HG02970 (cell line): ENCODE data around the gene SDK2.

Source experiments
- ATAC-seq: cut with Tn5 transposase; IDR thresholded peaks from one replicate; pipeline ENCODE4 v1.9.1; 2021; ENCODE audit warnings: mild to moderate bottlenecking, moderate library complexity, moderate number of reproducible peaks; ENCODE audit not compliant: unreplicated experiment, low FRiP score

SDK2 gene

DNA sequence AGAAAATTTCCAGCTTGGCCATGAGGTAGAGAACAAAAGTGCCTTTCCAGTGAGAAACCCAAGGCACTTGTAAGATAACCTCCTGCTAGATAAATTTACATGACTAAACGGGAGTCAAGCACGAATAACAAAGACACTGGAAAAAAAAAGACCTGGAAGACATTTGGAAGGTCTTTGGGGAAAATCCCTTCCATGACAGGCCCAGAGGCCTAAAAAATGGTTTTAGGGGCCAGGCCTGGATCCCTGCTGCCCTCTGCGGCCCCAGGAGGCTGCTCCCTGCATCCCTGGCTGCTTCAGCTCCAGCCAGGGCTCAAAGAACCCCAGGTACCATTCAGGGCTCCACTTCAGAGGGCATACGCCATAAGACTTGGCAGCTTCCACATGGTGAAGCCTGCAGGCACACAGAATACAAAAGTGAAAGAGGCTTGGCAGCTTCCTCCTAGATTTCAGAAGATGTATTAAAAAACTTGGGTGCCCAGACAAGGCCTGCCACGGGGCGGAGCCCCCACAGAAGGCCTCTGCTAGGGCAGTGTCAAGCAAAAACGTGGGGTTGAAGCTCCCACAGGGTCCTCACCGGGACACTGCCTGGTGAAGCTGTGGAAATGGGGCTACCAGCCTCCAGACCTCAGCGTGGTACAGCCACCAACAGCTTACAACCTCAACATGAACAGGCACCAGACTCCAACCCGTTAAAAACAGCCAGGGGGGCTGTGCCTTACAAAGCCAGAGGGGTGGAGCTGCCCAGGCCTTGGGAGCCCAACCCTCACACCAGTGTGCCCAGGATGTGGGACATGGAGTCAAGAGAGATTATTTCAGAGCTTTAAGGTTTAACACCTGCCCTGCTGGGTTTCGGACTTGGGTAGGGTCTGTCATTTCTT lies 77.1 kb downstream of the SDK2 start:
- ATAC-seq: no peak

DNA sequence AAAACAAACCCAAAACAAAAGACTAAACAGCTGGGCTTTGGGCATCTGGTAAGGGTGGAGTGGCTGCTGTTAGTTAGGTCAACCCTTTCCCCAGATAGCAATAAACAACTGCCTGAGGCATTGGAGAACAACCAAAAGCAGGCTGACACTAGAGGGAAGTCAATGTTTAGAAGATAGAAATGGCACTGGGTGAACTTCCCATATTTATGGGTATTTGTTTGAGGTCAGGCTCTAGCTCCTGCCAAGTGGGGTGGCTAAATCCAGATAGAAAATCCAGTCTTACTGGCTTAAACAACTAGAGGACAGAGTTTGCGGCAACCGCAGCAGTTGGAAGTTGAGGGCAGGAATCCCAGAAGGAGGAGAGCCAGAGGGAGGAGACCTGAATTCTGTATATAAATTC lies 79.4 kb downstream of the SDK2 start:
- ATAC-seq: no peak

DNA sequence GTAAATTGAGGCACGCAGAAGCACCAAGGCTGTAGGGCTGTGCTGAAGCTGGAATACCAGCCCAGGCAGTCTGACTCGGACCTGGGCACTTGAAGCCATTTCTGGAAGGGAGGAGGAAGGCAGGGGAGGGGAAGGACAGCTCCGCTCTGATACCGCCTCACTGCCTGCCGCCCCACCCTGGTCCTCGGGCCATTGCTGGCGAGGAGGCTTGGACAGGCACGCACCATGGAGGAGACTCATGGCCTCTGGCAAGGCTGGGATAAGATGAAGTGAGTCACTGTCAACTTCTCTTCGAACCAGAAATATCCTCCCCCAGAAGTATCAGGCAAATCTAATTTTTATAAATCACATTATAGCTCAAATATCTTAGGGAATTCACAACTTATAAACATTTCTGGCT lies 81.3 kb downstream of the SDK2 start:
- ATAC-seq: no peak

DNA sequence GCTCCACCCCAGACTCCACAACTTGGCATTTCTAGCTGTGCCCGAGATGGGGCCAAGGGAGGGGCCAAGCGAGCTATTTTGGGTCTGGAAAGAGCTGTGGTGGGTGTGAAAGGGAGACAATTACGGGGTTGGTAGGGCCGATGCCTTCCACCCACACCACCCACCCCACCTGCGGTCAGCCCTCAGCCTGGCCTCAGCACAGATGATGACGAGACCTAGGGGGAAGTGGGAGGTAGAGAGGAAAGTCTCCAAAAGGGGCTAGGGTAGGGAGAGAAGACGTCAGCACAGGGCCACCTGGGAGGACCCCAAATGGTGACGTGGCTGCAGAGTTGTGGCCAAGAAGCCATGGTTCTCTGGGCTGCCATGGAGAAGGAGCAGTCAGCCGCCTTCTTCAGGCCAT lies 83.1 kb downstream of the SDK2 start:
- ATAC-seq: no peak

DNA sequence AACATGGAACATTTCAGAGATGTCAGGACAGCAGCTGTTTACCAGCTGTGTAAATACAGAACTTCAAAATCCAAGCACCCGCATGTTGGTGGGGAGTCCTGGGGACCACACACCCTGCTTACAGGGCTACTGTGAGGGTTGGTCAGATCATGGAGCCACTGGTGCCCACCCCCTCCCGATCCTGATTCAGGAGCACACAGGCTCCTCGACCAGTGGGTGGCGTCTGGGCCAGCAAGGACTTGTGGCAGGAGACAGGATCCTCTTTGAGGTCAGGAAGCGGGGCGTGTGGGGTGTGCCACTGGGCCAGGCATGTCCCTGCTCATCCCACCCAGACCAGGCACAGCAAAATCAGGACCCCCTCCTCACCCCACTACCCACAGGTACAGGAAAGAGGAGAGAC lies 83.6 kb downstream of the SDK2 start:
- no peak for ATAC-seq

DNA sequence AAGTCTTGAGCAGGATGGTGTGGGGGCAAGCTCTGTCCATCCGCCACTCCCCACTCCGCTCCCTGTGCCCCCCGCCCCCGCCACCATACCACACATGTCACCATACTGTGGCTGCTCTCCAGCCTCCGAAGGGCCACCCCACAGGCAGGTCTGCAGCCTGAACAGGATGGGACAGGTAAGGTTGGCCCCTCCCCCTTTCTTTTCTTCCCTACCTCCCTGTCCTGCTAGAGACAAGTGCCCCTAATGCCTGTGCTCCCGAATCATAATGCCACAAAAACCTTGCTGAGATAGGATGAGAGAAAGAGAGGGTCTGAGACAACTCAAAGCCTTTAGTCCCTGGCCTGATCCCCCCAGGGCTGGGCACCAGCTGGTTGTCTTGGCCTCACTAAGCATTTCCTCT lies 84.7 kb downstream of the SDK2 start:
- ATAC-seq: no peak

DNA sequence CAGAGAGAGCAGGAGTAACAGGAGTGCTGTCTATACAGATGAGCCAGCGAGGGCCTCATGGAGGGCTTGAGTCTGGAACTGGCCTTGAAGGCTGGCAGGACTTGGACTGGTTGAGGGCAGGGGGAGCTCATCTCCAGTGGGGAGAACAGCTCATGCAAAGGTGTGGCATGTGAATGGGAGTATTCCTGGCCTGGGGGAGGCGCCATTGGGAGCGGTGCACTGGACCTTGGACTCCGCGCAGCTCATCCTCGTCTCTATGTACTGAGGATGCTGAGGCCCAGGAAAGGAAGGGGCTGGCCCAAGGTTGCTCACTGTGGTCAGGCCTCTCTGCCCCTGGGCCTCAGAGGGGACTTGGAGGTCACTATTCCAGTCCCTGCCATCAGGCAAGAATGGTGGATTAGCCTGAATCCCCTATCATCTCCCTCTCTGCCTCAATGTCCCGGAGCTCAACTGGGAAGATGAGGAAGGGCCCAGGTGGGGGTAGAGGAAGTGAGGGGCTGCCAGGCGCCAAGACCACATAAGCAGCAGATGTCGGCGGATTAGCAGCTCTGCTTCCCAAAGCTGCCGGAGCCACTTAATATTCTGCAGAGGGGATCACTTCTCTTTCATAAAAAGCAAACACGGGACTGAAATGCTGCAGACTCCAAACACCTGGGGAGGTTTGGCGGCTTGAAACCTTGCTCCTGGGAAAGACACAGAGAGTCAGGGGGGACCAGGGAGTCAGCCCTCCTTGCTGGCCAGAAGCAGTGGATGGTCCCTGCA lies 88.9 kb downstream of the SDK2 start:
- ATAC-seq: no peak

DNA sequence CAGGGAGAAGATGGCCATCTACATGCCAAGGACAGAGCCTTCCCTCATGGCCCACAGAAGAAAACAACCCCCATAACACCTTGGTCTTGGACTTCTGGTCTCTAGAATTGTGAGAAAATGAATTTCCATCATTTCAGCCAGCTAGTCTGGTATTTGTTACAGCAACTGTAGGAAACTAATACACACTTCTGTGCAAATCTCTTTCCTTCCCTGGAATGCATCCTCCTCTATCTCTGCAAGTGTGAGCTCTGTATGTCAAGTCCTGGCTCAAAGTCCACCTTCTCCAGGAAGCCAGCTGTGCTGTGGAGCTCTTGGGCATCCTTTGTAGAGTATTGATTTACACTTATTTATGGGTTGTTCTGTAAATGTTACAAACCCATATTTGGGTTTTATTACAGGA lies 89.7 kb downstream of the SDK2 start:
- no peak for ATAC-seq

DNA sequence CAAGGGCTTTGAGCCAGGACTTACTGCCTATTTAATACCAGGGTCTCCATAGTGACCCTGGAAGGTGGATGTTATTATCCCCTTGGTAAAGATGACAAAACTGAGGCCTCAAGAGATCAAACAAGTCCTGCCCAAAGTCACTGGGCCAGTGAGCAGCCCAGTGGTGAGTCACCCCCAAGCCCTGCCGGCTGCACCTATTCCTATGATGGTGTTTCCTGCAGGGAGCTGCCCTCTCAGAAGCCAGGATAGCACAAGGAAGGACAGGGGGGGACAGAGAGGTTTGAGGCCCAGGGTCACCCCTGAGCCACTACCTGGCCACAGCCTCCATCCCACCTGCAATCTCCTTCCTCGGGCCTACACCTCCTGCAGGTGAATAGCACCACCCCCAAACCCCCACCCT lies 90.9 kb downstream of the SDK2 start:
- ATAC-seq: no peak

DNA sequence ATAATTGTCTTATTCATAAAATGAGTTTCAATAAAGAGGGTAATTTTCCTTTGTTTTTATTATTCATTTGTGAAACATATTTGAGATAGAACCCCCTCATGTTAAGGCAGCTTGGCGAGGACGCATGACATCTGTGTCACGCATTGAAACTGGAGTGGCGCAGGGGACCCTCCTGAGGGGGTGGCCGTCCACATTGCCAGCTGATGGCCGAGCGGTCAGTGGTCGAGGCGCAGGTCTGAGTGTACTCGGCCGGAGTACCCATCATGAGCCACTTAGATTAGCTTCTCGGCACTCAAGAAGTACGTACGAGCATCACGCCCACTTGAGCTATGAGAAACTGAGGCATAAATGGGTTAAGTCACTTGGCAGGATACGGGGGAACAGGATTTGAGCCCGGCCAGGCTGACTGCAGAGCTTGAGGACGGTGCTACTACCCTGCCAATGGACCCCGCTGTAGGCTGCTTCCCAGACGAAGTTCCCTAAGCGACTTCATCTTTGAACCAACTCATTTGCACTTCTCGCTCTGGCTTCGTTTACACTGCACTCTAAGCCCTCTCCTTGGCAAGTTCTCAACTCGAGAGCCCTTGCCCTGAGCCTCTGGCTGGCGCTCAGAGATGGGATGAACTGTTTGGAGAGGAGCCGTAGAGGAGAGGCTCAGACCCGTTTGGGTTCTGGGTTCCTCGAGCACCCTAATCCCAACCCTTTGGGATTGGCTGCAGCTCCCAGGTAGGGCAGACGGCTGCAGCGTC lies 91.8 kb downstream of the SDK2 start:
- no peak for ATAC-seq

DNA sequence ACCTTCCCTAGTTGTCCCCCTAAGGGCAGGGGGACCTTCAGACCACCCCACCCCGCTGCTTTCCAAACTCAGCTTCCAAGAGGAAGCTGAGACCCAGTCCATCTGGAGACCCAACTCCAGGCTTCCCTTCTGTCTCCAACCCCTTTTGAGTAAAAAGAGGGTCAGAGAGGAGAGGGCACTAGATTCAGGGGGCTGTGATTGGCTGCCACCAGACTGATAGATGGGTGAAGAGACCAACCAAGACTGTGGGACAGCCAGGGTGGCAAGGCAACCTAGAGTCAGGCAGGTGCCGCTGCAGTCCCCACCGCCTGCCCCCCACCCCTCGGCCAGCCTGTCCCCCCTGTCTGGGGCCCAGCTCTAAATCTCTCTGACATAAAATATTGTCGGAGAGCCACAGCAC lies 92.5 kb downstream of the SDK2 start:
- no peak for ATAC-seq

DNA sequence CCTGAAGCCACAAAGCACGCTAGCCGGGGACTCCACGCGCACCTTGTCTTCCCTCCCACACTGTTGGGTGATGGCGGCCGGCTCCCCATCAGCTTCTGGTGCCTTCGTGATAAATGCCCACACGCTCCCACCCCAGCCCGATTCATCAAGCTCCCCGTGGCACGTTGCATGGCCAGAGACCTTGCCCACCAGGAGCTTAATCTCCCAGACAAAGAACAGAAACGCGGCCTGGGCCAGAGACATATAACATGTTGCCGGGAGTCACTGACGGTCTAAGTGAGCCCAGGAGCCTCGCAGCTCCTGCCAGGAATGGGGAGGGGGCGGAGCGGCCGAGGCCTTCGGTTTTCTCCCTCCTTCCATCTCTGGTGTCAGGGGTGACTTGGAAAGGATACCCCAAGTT lies 93.1 kb downstream of the SDK2 start:
- no peak for ATAC-seq

DNA sequence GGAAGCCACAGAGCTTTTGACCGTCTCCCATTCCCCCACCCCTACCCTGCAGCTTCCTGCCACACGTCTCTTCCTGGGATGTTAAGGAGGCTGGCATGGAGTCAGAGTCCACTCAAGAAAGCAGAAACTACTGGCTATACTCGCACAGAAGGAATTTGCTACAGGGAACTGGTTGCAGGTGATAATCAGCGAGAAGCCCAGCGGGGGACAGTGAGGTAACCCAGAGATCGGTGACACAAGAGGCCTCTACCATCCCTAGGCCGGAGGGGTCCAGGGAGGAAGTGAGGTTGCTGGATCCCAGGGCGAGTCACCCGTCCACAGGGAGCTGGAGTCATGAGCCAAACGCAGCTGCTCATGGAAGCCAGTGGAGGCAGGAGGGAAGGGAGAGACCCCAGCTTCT lies 93.7 kb downstream of the SDK2 start:
- ATAC-seq: no peak

DNA sequence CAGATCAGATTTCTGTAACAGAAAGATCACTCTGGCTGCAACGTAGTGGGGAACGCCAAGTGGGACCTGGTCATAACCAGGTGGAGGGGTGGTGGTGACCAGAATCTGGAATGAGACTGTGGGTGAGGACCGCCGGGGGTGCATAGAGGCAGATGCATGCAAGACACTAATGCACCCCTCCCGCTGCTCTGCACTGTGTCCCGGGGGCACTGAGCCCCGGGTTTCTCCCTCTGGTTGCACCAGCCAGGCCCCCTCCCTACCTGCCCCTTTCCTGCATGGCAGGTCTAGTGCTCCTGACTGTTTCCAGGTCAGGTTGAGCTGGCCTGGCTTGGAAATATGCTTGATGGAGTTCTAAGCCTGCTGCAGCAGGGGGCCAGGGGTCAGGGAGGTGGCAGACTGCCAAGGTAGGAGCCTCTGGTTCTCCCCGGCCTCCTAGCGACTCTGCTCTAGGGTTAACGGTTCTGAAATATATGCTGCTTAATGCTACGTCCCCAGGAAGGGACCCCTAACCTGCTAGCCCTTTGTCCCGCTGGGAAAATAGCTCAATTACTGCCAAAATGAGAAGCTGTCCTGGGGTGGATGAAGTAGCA lies 94.3 kb downstream of the SDK2 start:
- no peak for ATAC-seq

DNA sequence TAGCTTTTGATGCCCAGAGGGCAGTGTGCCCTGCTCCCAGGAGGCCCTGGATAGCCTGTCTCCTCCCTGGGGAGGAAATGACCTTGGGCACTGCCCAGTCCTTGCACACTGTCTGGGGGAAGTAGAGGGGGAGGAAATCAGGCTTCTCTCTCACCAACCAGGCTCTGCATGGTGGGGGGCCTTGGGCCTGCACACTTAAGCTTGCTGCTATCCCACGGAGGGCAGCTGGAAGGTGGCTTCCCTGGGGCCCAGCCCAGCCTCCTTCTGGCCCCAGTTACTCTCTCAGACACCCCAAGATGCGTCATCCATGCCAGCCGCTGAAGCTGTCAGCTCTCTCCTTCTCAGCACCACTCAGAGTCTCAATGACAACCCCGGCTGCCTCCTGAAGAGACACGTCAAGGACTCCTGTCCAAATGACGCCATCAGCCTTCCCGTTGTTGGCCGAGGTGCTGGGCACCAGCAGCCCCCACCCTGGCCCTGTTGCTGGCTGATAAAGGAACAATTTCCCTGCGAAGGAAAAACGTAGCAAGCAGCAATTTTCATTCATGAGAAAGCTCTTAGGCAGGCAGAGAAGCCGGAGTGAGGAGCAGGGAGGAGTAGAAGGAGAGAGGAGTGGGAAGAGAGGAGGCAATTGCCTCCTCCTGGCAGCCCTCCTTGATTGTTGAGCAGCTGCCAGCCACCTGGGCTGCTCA lies 95.5 kb downstream of the SDK2 start:
- ATAC-seq: no peak

DNA sequence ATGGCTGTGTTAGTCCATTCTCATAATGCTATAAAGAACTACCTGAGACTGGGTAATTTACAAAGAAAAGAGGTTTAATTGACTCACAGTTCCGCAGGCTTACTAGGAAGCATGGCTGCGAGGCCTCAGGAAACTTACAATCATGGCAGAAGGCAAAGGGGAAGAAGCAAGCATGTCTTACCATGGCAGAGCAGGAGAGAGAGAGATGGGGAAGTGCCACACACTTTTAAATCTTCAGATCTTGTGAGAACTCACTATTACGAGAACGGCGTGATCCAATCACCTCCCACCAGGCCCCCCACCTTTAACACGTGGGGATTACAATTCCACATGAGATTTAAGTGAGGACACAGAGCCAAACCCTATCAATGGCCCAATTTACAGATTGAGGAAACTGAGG lies 96.5 kb downstream of the SDK2 start:
- ATAC-seq: no peak

DNA sequence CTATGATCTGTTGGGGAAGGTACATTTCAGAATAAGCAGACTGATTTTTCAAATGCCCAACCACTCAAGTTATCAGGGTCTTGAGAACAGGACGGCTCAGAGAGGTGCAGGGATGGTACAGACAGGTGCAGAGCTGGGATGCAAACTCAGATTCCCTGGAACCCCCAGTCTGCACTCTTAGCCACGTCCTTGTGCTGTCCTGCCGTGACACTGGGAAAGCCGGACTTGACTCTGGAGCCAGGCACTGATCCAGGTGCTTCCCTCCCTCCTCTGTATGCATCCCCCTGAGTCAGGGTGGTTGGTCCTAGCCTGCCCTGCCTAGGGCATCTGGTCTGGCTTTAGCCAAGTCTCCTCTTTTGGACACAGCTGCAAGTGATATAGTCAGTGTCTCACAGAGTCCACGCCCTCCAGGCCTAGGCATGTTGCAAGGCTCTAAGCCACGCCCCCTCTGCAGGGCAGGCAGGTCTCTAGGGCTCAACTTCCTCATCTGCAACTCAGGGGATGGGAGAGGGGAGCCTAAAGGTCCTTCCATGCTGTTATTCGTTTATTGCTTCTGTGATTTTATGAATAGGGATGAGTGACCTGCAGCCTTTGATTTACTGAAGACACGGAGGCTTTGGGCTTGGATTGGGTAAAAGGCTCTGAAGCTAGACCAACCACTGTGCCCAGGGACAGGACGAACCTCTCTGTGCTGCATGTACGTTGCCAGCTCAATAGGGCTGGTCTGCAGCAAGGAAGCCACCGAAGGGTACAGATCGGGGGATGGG lies 97.3 kb downstream of the SDK2 start:
- ATAC-seq: no peak

DNA sequence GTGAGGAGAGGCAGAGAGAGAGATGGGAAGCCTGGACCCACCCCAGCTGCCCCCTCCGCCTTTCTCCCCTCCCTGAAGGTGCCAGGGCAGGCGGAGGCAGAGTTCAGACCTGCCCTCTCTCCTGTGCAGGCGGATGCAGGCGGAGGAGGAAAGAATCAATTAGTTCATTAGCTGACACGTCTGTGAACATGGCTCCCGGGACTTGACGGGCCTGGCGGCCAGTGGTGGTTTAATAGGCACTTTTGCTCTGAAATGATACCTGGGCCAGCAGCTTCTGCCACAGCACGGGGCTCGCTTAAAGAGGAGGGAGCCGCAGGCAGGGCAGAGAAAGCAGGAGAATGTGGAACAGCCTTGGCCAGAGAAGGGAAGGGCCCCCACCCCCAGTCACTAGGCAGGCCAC lies 98.1 kb downstream of the SDK2 start:
- no peak for ATAC-seq
